ENCODE data around the gene LMNA. TPM values are rescaled to one million over a fixed set of nuclear protein-coding genes. Genes with fewer than 3 reads are reported as not detected.

LMNA gene
- total RNA-seq, 6 experiments from 2014 or later: 79.4 to 129 (median 98.8) TPM

DNA sequence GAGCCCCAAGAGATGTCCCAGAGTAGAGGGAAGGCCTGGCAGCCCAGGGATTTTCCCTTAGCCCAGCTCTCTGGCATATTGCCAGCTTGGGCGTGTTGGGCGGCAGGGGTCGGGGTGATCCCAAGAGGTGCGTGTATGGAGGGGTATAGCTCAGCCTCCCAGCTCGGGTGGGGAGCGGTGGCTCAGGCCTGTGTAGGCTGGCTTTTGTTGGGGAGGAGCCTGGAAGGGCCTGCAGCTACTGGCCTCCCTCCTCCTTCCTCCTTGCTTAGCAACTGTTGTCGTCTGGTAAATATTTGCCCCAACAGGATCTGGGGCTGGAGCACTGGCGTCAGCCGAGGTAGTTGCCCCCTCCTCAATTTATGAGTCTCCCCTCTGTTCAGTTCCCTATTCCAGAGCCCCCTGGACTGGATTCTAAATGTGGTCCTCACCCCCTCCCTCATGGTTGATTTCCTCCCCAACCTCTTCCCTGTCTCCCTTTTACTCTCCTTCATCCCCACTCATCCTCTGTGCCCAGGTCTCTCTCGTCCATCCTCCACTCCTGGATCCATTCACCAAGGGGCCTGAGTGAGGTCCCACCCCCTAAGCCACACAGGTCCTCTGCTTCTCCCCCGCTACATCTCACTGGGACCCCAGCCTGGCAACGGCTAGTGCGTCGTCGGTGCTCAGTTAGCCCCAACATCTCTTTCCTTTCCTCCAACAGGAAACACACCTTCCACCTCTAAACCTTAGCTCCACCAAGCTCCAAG is 10.3 kb upstream of the LMNA start:
- DNase-seq (peak in 1 of 3 donors; percentile 39), ATAC-seq (peak; percentile 6 to 45 (median 9))
- H3K27ac ChIP-seq: peak overlapping the region in 1 of 3 donors; percentile 18
- H3K4me1 ChIP-seq: peaks cover 0 to 11% (median 3%) of the 10 kb centered on the region in 4 donors
- TF ChIP-seq, protein P1, sequence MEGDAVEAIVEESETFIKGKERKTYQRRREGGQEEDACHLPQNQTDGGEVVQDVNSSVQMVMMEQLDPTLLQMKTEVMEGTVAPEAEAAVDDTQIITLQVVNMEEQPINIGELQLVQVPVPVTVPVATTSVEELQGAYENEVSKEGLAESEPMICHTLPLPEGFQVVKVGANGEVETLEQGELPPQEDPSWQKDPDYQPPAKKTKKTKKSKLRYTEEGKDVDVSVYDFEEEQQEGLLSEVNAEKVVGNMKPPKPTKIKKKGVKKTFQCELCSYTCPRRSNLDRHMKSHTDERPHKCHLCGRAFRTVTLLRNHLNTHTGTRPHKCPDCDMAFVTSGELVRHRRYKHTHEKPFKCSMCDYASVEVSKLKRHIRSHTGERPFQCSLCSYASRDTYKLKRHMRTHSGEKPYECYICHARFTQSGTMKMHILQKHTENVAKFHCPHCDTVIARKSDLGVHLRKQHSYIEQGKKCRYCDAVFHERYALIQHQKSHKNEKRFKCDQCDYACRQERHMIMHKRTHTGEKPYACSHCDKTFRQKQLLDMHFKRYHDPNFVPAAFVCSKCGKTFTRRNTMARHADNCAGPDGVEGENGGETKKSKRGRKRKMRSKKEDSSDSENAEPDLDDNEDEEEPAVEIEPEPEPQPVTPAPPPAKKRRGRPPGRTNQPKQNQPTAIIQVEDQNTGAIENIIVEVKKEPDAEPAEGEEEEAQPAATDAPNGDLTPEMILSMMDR (IDR thresholded peaks at IDR 0.05): no peak
- H3K9me3 ChIP-seq: no peaks in the 10 kb centered on the region
- no peak overlapping the region for H3K4me3 ChIP-seq
- H3K27me3 ChIP-seq: no peaks in the 10 kb centered on the region
- 46% methylated on average over 10 of the region's 15 CpGs for WGBS (ENCODE audit: insufficient coverage, low coverage, low lambda C conversion rate, missing lambda C conversion rate)
- no peaks in the 10 kb centered on the region for H3K36me3 ChIP-seq
- intact Hi-C loops (cut with DNase I): no loop called here

DNA sequence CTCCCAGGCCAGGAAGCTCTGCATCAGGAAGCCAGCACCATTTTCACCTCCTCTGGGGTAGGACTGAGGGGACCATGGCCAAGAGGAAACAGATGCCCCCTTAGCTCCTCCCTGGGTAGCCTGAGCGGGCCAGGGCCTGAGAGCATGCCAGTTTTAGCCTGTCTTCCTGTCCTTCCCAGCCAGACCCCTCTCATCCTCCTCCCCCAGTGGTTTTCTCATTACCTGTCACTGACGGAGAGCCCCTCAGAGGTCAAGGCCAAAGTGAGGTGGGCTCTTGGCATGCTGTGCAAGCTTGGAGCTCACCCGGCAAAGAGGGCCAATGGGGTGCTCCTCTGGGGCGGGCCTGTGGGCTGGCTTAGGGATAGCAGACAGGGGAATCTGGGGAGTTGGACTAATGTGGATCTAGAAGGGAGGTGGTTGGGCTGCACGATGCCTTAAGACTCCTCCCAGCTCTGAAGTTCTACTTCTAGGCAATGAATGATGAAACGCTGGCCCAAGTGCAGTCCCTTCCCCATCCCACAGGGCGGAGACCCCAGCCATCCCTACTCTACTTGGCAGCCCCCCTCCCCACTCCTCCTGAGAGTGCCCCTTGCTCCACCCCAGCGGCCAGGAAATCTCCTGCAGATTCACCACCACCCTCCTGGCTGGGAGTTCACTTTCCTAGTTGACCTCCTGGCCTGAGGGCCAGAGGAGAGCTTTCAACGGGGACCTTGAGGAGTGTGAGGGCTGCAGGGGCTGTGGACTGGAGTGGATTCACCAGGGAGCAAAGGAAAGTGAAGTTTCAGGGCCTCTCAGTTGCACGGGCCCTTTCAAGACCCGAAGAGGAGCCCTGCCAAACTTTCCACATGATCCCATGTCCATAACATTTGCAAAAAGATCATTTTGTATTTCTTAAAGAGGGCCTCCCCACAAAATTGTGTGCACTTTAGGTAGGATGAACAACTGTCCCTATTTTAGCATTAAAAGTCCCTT is 9.4 kb upstream of the LMNA start:
- ATAC-seq (no peak), DNase-seq (no peak)
- Histone ChIP-seq H3K4me1 (peaks cover 0 to 11% (median 3%) of the 10 kb centered on the region in 4 donors), H3K36me3 (no peaks in the 10 kb centered on the region), H3K4me3 (peak overlapping the region in 2 of 3 donors; percentile 49 to 58), H3K9me3 (no peaks in the 10 kb centered on the region), H3K27me3 (no peaks in the 10 kb centered on the region), H3K27ac (peak overlapping the region; percentile 85 to 92 (median 89))
- intact Hi-C loops (cut with DNase I): no loop called here
- TF ChIP-seq POLR2A (IDR thresholded peaks at IDR 0.05): no peak
- TF ChIP-seq, protein P1 (IDR thresholded peaks at IDR 0.05): no peak
- WGBS (ENCODE audit: insufficient coverage, low coverage, low lambda C conversion rate, missing lambda C conversion rate): 57% methylated on average over 3 of the region's 11 CpGs

DNA sequence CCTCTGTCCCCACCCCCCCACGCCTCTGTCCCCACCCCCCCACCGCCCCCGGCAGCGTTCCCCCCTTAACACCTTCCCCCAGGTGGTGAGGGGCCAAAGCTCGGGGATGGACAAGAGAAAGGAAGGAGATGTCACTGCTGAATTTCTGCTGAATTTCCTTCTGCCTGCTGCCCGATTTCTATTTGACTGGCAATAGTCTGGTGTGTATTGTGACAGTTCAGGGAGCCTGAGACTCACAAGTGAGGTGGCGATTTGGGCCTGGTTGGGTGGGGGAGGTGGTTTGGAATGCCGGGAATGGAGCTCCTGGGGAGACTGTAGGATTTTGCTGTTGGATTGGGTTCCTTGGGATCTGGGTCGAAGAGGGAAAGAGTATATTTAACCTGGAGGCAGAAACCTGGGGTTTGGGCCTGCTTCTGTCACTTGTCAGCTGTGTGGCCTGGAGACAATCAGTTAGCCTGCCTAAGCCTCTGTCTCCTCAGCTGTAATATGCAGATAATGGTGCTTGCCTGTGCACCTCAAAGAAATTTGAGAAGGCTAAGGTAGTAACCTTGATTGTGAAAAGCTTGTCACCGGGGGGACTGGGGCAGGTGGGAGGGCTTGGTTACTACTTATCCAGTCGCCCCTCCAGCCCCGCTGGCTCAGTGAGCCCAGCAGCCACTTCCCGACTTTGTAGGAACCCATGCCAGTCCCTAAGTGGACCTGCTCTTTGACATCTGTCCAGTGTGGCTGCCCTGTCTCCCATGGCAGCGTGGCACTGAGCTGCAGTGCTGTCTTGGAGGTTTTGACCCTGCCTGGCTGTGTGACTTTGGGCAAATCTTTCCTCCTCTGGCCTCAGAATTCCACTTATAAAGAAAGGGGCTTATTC is 7.7 kb upstream of the LMNA start:
- ATAC-seq: peak; percentile 1 to 28 (median 10)
- 36% methylated on average over 7 of the region's 14 CpGs for WGBS (ENCODE audit: insufficient coverage, low coverage, low lambda C conversion rate, missing lambda C conversion rate)
- no peaks in the 10 kb centered on the region for H3K27me3 ChIP-seq
- peak overlapping the region; percentile 85 to 92 (median 89) for H3K27ac ChIP-seq
- H3K9me3 ChIP-seq: no peaks in the 10 kb centered on the region
- DNase-seq: no peak
- peaks cover 0 to 11% (median 3%) of the 10 kb centered on the region in 4 donors for H3K4me1 ChIP-seq
- no peaks in the 10 kb centered on the region for H3K36me3 ChIP-seq
- TF ChIP-seq, protein P1 (IDR thresholded peaks at IDR 0.05): no peak
- TF ChIP-seq POLR2A (IDR thresholded peaks at IDR 0.05): no peak
- H3K4me3 ChIP-seq: peak overlapping the region in 2 of 3 donors; percentile 49 to 58
- intact Hi-C loops (cut with DNase I): no loop called here

DNA sequence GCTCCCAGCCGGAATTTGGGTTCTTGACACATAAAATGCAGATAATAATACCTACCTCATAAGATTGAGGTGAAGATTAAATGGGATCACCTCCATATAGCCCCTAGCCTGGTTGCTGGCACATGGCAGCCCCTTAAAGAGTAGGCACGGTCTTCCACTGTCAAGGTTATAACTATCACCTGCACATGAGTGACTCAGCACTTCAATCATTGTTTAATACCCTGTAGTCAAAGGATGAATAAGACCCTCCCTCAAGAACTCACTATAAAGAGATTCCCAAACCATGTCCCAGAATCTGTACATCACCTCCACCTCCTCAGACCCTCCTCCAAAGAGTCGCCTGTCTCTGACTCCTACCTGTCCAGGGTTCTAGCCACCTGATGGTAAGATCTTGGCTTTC is 6.5 kb upstream of the LMNA start:
- no peaks in the 10 kb centered on the region for H3K9me3 ChIP-seq
- peaks cover 0 to 11% (median 3%) of the 10 kb centered on the region in 4 donors for H3K4me1 ChIP-seq
- H3K36me3 ChIP-seq: no peaks in the 10 kb centered on the region
- TF ChIP-seq, protein P1 (IDR thresholded peaks at IDR 0.05): no peak
- no peak for TF ChIP-seq POLR2A (IDR thresholded peaks at IDR 0.05)
- intact Hi-C loops (cut with DNase I): no loop called here
- DNase-seq (no peak), ATAC-seq (no peak)
- no peak overlapping the region for H3K27ac ChIP-seq
- no peak overlapping the region for H3K4me3 ChIP-seq
- no peaks in the 10 kb centered on the region for H3K27me3 ChIP-seq
- 87% methylated on average over 3 of the region's 3 CpGs for WGBS (ENCODE audit: insufficient coverage, low coverage, low lambda C conversion rate, missing lambda C conversion rate)

Data from right lobe of liver (tissue), 6 donors.